C4-2B (cell line): ENCODE results near the gene EHD2.

ENCODE experiments used
- ZFX ChIP-seq: fragments of 450-650 bp; IDR thresholded peaks from 2 replicates; pipeline ENCODE4 v1.6.1; 2017
- TF ChIP-seq, protein P1 (sequence below): fragments of 450-650 bp; conservative IDR thresholded peaks from 2 replicates; pipeline ENCODE4 v1.5.1; 2017; ENCODE audit warnings: mild to moderate bottlenecking

- TF ChIP-seq, protein P1, sequence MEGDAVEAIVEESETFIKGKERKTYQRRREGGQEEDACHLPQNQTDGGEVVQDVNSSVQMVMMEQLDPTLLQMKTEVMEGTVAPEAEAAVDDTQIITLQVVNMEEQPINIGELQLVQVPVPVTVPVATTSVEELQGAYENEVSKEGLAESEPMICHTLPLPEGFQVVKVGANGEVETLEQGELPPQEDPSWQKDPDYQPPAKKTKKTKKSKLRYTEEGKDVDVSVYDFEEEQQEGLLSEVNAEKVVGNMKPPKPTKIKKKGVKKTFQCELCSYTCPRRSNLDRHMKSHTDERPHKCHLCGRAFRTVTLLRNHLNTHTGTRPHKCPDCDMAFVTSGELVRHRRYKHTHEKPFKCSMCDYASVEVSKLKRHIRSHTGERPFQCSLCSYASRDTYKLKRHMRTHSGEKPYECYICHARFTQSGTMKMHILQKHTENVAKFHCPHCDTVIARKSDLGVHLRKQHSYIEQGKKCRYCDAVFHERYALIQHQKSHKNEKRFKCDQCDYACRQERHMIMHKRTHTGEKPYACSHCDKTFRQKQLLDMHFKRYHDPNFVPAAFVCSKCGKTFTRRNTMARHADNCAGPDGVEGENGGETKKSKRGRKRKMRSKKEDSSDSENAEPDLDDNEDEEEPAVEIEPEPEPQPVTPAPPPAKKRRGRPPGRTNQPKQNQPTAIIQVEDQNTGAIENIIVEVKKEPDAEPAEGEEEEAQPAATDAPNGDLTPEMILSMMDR: no peak
- no peak for TF ChIP-seq ZFX
Observed at GRCh38 chr19:47686679-47687450, 26.4 kb upstream of the EHD2 start.
